DMS 273 (cell line): ENCODE measurements around the gene ADAM8.

Experiments
- DNase-seq: peaks from one replicate; lab custom pipeline; 2025; ENCODE audit not compliant: unreplicated experiment; lab: John Stamatoyannopoulos, UW

Gene ADAM8

GRCh38 chr10:133213641-133214467, 62.8 kb downstream of the ADAM8 start:
- DNase-seq, result no peak

GRCh38 chr10:133212853-133213494, 63.7 kb downstream of the ADAM8 start:
- no peak for DNase-seq
